MCF 10A (cell line): ENCODE results near the gene CCHCR1. TPM values are rescaled to one million over a fixed set of nuclear protein-coding genes. Genes with fewer than 3 reads are reported as not detected.
"Not testable (repeated sequence)": the region's sequence is repeated elsewhere in the genome, so short reads cannot be mapped to it uniquely, and the experiment has no call there.

ENCODE experiments used
- BruUV-seq: library from RNA; stranded (reverse); fragments of 400-500 nt; replicated peaks from 2 replicates; lab custom pipeline; 2021; lab: Mats Ljungman, UMichigan
- CTCF ChIA-PET: fragments of 300-600 bp; sonication (Branson Sonifier 250); formaldehyde crosslinking; extraction: SDS; loops from one replicate; lab custom pipeline; 2021; ENCODE audit warnings: antibody characterized with exemption, inconsistent platforms; lab: Yijun Ruan, JAX
- POLR2A ChIA-PET: fragments of 300-600, 350-650 bp; sonication (Branson Sonifier 250); formaldehyde crosslinking; extraction: SDS; loops from one replicate; lab custom pipeline; 2020; ENCODE audit warnings: antibody characterized with exemption, inconsistent platforms; lab: Yijun Ruan, JAX
- DNase-seq: peaks from one replicate; pipeline ENCODE4 v3.0.0-alpha.2; 2018; ENCODE audit not compliant: unreplicated experiment
- H3K27ac Mint-ChIP-seq: one replicate; pipeline ENCODE4 v1.8.0; 2022; ENCODE audit warnings: mild to moderate bottlenecking, low read depth, mixed read lengths; ENCODE audit not compliant: unreplicated experiment
- H3K27me3 Mint-ChIP-seq: one replicate; pipeline ENCODE4 v1.8.0; 2022; ENCODE audit warnings: mixed read lengths; ENCODE audit not compliant: insufficient read depth, unreplicated experiment
- H3K36me3 Mint-ChIP-seq: one replicate; pipeline ENCODE4 v1.8.0; 2022; ENCODE audit warnings: mild to moderate bottlenecking, moderate library complexity, mixed read lengths; ENCODE audit not compliant: insufficient read depth, unreplicated experiment
- H3K4me1 Mint-ChIP-seq: one replicate; pipeline ENCODE4 v1.8.0; 2022; ENCODE audit warnings: mixed read lengths; ENCODE audit not compliant: insufficient read depth, unreplicated experiment
- H3K4me3 Mint-ChIP-seq: one replicate; pipeline ENCODE4 v1.8.0; 2022; ENCODE audit warnings: mild to moderate bottlenecking, moderate library complexity, mixed read lengths; ENCODE audit not compliant: unreplicated experiment
- H3K9me3 Mint-ChIP-seq: one replicate; pipeline ENCODE4 v1.8.0; 2022; ENCODE audit warnings: mixed read lengths; ENCODE audit not compliant: unreplicated experiment
- intact Hi-C: fragments of 100-400 bp; cut with micrococcal nuclease; formaldehyde crosslinking; loops from 2 replicates; pipeline ENCODE4 v1.14.1; 2022
- total RNA-seq: library from RNA; stranded (reverse); gene quantifications from 2 replicates; pipeline ENCODE4 v1.2.3, GENCODE V29; 2022
- TF ChIP-seq, protein P1 (sequence below): fragments of 200-600 bp; IDR thresholded peaks from one replicate; pipeline ENCODE4 v1.8.0; 2022; ENCODE audit warnings: antibody characterized with exemption, mild to moderate bottlenecking; ENCODE audit not compliant: unreplicated experiment

CCHCR1 gene
- total RNA-seq, 1 experiment from 2014 or later = 18.4 TPM

DNA sequence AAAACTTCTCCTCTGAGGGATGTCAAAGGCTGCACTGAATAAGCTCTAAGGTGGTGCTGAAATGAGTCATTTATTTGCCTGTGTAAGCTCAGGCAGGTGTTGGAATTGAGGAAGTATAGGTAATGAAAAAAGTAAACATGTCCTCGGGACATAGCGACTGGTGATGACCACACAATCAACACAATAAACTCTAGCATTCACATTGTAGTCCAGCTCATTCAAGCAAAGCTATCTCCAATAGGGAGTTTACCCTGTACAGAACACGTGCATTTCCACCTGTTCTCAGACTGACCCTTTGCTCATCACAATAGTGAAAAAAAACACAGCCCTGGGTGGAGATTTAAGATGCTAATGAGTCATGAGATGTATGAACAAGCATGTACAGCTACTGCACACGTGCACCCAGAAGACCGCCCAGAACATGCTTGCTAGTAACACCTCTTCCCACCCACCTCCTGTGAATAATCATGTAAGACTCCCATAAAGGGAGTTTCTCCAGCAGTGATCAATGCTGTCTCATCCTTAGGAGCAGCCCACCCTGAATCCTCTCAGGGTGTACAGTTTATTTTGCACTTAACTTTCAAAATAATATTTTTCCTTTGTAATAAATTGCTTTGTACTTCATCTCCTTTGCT lies 45.9 kb upstream of the CCHCR1 start:
- no peaks in the 10 kb centered on the region for H3K27me3 Mint-ChIP-seq
- CTCF ChIA-PET = interaction anchor here (0.8 to 1.6 kb wide), 3 partner anchors 164 to 290 kb away, joined by 3 to 4 read pairs (median 3); no protein-coding TSS in a partner anchor
- H3K36me3 Mint-ChIP-seq = no peaks in the 10 kb centered on the region
- peak overlapping the region; percentile 96 for H3K27ac Mint-ChIP-seq
- DNase-seq = peak; percentile 73
- peak overlapping the region; percentile 84 for H3K4me3 Mint-ChIP-seq
- intact Hi-C loops = loop anchor here (2.0 kb wide), 1 partner anchor 69 kb away; the partner anchor contains the start of gene HLA-C
- TF ChIP-seq, protein P1, sequence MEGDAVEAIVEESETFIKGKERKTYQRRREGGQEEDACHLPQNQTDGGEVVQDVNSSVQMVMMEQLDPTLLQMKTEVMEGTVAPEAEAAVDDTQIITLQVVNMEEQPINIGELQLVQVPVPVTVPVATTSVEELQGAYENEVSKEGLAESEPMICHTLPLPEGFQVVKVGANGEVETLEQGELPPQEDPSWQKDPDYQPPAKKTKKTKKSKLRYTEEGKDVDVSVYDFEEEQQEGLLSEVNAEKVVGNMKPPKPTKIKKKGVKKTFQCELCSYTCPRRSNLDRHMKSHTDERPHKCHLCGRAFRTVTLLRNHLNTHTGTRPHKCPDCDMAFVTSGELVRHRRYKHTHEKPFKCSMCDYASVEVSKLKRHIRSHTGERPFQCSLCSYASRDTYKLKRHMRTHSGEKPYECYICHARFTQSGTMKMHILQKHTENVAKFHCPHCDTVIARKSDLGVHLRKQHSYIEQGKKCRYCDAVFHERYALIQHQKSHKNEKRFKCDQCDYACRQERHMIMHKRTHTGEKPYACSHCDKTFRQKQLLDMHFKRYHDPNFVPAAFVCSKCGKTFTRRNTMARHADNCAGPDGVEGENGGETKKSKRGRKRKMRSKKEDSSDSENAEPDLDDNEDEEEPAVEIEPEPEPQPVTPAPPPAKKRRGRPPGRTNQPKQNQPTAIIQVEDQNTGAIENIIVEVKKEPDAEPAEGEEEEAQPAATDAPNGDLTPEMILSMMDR = no peak
- BruUV-seq = no TSS peak
- H3K9me3 Mint-ChIP-seq = no peaks in the 10 kb centered on the region
- POLR2A ChIA-PET = interaction anchor here (0.6 to 1.7 kb wide), 14 partner anchors 9 to 997 kb away, joined by 3 to 7 read pairs (median 3); partner anchors contain the start of genes GPANK1, TCF19 and TUBB
- peaks cover 25% of the 10 kb centered on the region for H3K4me1 Mint-ChIP-seq

DNA sequence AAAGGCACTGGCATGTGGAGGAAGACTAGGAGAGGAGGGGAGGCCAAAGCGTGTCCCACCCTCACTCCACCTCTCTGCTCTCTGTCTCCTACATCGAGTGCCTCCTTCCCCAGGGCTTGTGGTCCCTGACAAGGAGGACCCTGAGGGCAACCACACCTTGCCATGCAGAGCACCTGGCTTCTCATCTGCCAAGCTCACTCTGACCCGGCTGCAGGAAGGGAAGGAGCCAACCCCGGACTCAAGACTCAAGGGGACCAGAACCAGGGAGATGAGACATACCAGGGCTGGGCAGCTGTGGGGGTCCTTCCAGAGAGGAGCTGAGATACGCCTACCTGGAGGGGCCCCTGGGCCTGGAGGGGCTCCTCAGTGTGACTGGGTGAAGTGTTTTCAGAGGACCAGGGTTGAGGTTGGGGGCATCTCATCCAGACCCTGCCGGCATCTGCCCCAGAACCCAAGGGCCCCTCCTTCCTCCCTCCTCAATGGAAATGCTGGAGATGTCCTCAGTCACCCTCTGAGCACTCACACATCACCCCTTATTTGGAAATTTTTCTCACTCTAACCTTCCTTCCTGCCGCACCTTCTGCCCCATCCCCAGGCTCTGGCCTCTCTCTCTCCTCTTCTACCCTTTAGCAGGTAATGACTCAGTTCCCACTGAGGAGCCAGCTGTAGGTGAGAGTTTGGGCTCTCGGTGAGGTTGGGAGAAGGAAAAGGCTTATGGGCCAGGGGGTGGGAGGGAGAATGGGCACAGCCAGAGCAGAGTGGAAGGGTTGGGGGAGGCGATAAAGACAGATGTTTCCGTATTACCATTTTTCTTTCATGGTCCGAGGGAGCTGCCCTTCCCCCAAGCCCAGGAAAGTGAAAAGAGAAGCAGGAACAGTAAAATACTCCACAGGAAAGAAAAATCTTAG lies 44.9 kb upstream of the CCHCR1 start:
- Mint-ChIP-seq H3K36me3 (no peaks in the 10 kb centered on the region), H3K27me3 (no peaks in the 10 kb centered on the region), H3K9me3 (no peaks in the 10 kb centered on the region), H3K4me3 (peak overlapping the region; percentile 84), H3K4me1 (peaks cover 25% of the 10 kb centered on the region), H3K27ac (peak overlapping the region; percentile 96)
- TF ChIP-seq, protein P1 = no peak
- POLR2A ChIA-PET = interaction anchor here (0.6 to 1.7 kb wide), 11 partner anchors 8 to 996 kb away, joined by 3 to 7 read pairs (median 3); partner anchors contain the start of genes GPANK1, TCF19 and TUBB
- intact Hi-C loops = loop anchor here (2.0 kb wide), 1 partner anchor 70 kb away; the partner anchor contains the start of gene HLA-C
- BruUV-seq = no TSS peak
- peak; percentile 38 for DNase-seq
- CTCF ChIA-PET = interaction anchor here (0.6 to 1.6 kb wide), 3 partner anchors 164 to 615 kb away, joined by 3 to 4 read pairs (median 4); no protein-coding TSS in a partner anchor

DNA sequence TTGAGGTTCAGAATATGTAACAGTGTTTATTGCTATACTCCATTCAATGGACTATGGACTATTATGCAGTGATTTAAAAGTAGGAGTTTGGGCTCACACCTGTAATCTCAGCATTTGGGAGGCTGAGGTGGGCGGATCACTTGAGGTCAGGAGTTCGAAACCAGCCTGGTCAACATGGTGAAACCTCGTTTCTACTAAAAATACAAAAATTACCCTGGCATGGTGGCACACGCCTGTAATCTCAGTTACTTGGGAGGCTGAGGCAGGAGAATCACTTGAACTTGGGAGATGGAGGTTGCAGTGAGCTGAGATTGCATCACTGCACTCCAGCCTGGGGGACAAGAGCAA lies 41.5 kb upstream of the CCHCR1 start:
- POLR2A ChIA-PET, H3K4me3 Mint-ChIP-seq, H3K27ac Mint-ChIP-seq, CTCF ChIA-PET, H3K36me3 Mint-ChIP-seq, intact Hi-C loops, DNase-seq, H3K9me3 Mint-ChIP-seq, BruUV-seq, H3K27me3 Mint-ChIP-seq: not testable (repeated sequence)
- H3K4me1 Mint-ChIP-seq = peaks cover 23% of the 10 kb centered on the region

DNA sequence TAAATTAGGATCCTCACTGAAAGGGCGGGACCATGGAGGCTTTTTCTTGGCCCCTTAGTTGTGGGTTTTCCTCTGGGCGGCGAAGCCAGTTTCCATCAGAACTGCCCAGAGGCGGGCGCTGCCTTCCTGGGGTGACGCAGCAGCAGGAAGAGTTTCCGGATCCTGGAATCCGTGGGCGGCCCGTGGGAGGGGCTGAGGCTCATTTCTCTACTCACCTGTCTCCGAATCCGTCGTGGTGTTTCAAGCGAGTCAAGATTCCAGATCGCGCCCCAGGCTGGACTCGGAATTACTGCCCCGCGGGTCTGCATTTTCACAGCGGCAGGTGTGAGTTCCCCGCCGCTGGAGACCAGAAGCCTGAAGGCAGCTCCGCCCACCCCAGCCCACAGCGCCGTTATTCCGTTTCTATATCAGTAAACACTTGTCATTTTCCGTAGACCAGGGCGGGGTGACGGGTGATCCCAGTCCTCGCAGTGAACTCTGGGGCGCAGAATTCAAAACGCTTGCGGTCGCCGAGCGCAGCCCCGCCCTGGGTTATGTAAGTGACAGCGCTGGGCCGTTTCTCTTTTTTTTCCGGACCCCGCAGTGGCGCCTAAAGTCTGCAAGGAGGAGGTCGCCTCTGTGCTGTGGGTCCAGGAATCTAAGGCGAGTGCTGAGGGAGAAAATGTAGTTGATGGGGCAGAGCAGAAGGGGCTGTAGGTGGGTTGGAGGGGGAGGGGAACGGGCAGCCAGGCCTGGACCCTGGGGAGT lies 40.1 kb upstream of the CCHCR1 start:
- DNase-seq = peak; percentile 91
- intact Hi-C loops = loop anchor here (1.0 kb wide), 1 partner anchor 170 kb away; no protein-coding TSS in a partner anchor
- ChIA-PET CTCF (interaction anchor here (0.6 to 4.7 kb wide), 18 partner anchors 11 to 354 kb away, joined by 3 to 23 read pairs (median 4); no protein-coding TSS in a partner anchor), POLR2A (interaction anchor here (0.6 to 2.6 kb wide), 7 partner anchors 39 to 344 kb away, joined by 3 to 27 read pairs (median 5); partner anchors contain the start of genes PSORS1C1 and PSORS1C2)
- H3K36me3 Mint-ChIP-seq = no peaks in the 10 kb centered on the region
- TSS peak; percentile 73 for BruUV-seq
- H3K27me3 Mint-ChIP-seq = no peaks in the 10 kb centered on the region
- H3K9me3 Mint-ChIP-seq = peaks cover 7% of the 10 kb centered on the region
- TF ChIP-seq, protein P1 = no peak
- peak overlapping the region; percentile 95 for H3K27ac Mint-ChIP-seq
- H3K4me1 Mint-ChIP-seq = peaks cover 10% of the 10 kb centered on the region
- peak overlapping the region; percentile 86 for H3K4me3 Mint-ChIP-seq

DNA sequence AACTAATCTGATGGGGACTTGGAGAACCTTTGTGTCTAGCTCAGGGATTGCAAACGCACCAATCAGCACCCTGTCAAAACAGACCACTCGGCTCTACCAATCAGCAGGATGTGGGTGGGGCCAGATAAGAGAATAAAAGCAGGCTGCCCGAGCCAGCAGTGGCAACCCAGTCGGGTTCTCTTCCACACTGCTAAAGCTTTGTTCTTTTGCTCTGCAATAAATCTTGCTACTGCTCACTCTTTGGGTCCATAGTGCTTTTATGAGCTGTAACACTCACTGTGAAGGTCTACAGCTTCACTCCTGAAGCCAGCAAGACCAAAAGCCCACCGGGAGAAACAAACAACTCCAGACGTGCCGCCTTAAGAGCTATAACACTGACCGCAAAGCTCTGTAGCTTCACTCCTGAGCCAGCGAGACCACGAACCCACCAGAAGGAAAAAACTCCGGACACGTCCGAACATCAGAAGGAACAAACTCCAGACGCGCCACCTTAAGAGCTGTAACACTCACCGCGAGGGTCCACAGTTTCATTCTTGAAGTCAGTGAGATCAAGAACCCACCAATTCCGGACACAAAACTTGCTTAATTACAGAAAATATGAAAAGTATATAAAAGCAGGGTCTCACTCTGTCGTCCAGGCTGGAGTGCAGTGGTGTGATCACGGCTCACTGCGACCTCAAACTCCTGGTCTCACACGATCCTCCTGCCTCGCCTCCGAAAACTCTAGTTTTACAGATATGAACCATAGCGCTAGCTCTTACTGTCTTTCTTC lies 38.8 kb upstream of the CCHCR1 start:
- H3K4me3 Mint-ChIP-seq = peak overlapping the region; percentile 86
- peak overlapping the region; percentile 95 for H3K27ac Mint-ChIP-seq
- not testable (repeated sequence) for H3K9me3 Mint-ChIP-seq, H3K4me1 Mint-ChIP-seq, DNase-seq, BruUV-seq, H3K27me3 Mint-ChIP-seq, H3K36me3 Mint-ChIP-seq
- POLR2A ChIA-PET = interaction anchor here (0.7 to 2.6 kb wide), 8 partner anchors 15 to 982 kb away, joined by 3 to 27 read pairs (median 4); partner anchors contain the start of genes PSORS1C1 and PSORS1C2
- CTCF ChIA-PET = interaction anchor here (0.5 to 4.7 kb wide), 25 partner anchors 12 to 422 kb away, joined by 3 to 23 read pairs (median 3); partner anchors contain the start of genes CCHCR1 and PSORS1C2
- intact Hi-C loops = loop anchor here (1.0 kb wide), 1 partner anchor 171 kb away; no protein-coding TSS in a partner anchor
